ENCODE results near the gene GSAP. TPM values are rescaled to one million over a fixed set of nuclear protein-coding genes. Genes with fewer than 3 reads are reported as not detected.

GSAP gene
- total and polyA plus RNA-seq, 2 donors (not counting 3 experiments of a cell fraction or from before 2014, with no cell fraction given): 2.3 to 5.8 TPM

GRCh38 chr7:77447616-77448015 is 31.5 kb upstream of the GSAP start:
- no peak for DNase-seq (ENCODE audit: low read depth, low spot score)
- Histone ChIP-seq H3K79me2 (ENCODE audit: control insufficient read depth, insufficient read depth, low read length) (no peaks in the 10 kb centered on the region), H3K9me3 (replicated peaks; ENCODE audit: control insufficient read depth, insufficient read depth, low read length) (no peaks in the 10 kb centered on the region), H3K4me2 (ENCODE audit: insufficient read depth, low read length) (no peak overlapping the region), H3K36me3 (ENCODE audit: control insufficient read depth in 2 of 2, extremely low read depth in 1 of 2, insufficient read depth in 2 of 2, low read length in 2 of 2) (no peaks in the 10 kb centered on the region), H3K9ac (replicated peaks; ENCODE audit: extremely low read depth, insufficient read depth, low read length) (no peak overlapping the region), H3K27ac (ENCODE audit: insufficient read depth, low read depth, low read length) (no peak overlapping the region), H3K9me1 (replicated peaks; ENCODE audit: control insufficient read depth, extremely low read depth, insufficient read depth, low read length) (no peaks in the 10 kb centered on the region), H2AFZ (ENCODE audit: low read depth, low read length) (no peak overlapping the region), H3K4me1 (ENCODE audit: control insufficient read depth, extremely low read depth, insufficient read depth, low read length) (peaks cover 6% of the 10 kb centered on the region), H3K27me3 (ENCODE audit: control insufficient read depth in 2 of 2, insufficient read depth in 2 of 2, low read length in 2 of 2) (no peaks in the 10 kb centered on the region), H3K4me3 (replicated peaks in 1 of 3; ENCODE audit: insufficient read depth in 1 of 3, low read depth in 1 of 3, low read length in 3 of 3) (no peak overlapping the region), H4K20me1 (replicated peaks; ENCODE audit: control insufficient read depth, extremely low read depth, insufficient read depth, low read length) (no peaks in the 10 kb centered on the region)
- ChIA-PET POLR2A (no interaction called here), CTCF (no interaction called here)
- intact Hi-C loops (cut with micrococcal nuclease): no loop called here
- TF ChIP-seq GATA2 (IDR thresholded peaks at IDR 0.05; ENCODE audit: insufficient read depth, insufficient read length, low read depth, low read length) (no peak), POLR2AphosphoS5 (IDR thresholded peaks at IDR 0.05; ENCODE audit: insufficient read depth, low read depth, low read length) (no peak), FOS (IDR thresholded peaks at IDR 0.05; ENCODE audit: borderline replicate concordance, insufficient read depth, low read length) (no peak), MYC (IDR thresholded peaks at IDR 0.05; ENCODE audit: low read depth, low read length) (no peak), EZH2 (IDR thresholded peaks at IDR 0.05; ENCODE audit: borderline replicate concordance, low read depth, low read length, severe bottlenecking) (no peak), POLR2A (IDR thresholded peaks at IDR 0.05; ENCODE audit: low read depth, low read length) (no peak), MAX (IDR thresholded peaks at IDR 0.05; ENCODE audit: insufficient read depth, insufficient read length) (no peak), CTCF (IDR thresholded peaks at IDR 0.05; ENCODE audit: extremely low read depth in 1 of 2, insufficient read depth in 1 of 2, low read depth in 1 of 2, low read length in 2 of 2) (no peak), JUN (IDR thresholded peaks at IDR 0.05; ENCODE audit: borderline replicate concordance, insufficient read depth, insufficient read length, low read depth) (no peak)
- no TSS peak for BruUV-seq (replicated peaks)
- no peak for FAIRE-seq
- dilution Hi-C loops (cut with MboI; ENCODE audit: extremely low pct_ligation_motif_present, low sequenced_read_pairs): no loop called here

Data from endothelial cell of umbilical vein (primary cell).